Measurements from ENCODE around the gene TEX35.

TEX35 gene

GRCh38 chr1:178512566-178513277, at the start of gene TEX35:
Gene TEX35, plus strand, starts transcription at chr1:178513109. Its CDS starts 80 bp downstream, at chr1:178513189.
- no peak for DNase-seq

- no peak for DNase-seq
Observed at GRCh38 chr1:178464141-178464540, 48.8 kb upstream of the TEX35 start.

- no peak for DNase-seq
Observed at GRCh38 chr1:178464566-178464965, 48.3 kb upstream of the TEX35 start.

DNA sequence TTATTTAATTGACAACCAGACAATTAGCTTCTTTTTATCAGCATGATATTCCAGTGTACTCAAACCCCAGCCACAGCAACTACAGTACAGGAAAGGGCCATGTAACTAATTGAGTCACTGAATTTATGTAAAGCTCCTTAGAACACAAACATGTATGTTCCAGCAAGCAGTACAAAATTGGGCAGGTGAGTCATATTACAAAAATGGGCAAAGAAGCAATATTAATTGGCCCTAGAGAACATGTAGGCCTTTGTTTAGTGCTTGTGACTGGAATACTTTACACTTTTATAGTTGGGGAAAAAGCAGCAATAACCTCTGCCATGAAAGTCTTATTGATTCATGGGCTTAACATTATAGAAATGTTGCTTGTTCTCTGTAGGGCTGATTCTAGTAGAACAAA, 47.9 kb upstream of the TEX35 start:
- no peak for DNase-seq

- no peak for DNase-seq
Observed at GRCh38 chr1:178467837-178468236, 45.1 kb upstream of the TEX35 start.

GRCh38 chr1:178470411-178470960, 42.4 kb upstream of the TEX35 start:
- DNase-seq = no peak

DNA sequence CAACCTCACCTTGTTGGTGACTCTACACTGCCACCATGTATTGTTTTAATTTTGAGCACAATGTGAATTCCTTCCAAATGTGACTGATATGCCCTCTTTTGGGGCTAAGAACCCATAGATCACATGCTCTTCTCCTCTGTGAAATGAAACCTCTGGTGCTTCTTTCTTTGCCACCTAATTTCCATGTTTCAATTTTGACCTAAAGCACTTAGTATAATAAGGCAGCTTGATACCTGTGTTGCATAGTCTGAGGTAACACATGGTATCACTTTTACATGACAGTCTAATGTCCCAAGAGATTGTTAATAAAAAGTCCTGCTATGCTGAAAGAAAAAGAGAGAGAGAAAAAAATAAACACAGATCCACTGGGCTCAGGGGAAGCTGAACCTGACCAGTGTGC, 40.4 kb upstream of the TEX35 start:
- DNase-seq = no peak

GRCh38 chr1:178477373-178477772, 35.5 kb upstream of the TEX35 start:
- no peak for DNase-seq

DNA sequence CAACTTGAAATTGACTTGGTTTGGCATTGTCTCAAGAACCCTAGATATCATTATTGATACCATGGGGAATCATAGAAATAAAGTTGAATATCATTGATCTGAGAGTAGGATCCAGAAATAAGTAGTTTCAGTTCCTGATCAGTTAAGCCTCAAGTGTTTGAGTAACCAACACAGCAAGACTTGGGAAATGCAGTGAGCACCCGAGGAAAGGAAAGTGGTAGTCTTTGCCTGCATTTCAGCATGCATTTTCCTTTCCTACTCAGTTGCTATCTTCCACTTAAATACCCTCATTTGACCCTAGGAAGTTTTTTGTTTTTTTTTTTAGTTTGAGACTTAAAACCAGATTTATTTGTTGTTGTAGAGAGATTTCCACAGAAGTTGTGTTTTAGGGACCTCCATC, 35.1 kb upstream of the TEX35 start:
- DNase-seq = no peak

- DNase-seq = no peak
Observed at GRCh38 chr1:178483251-178483957, 29.5 kb upstream of the TEX35 start.

DNA sequence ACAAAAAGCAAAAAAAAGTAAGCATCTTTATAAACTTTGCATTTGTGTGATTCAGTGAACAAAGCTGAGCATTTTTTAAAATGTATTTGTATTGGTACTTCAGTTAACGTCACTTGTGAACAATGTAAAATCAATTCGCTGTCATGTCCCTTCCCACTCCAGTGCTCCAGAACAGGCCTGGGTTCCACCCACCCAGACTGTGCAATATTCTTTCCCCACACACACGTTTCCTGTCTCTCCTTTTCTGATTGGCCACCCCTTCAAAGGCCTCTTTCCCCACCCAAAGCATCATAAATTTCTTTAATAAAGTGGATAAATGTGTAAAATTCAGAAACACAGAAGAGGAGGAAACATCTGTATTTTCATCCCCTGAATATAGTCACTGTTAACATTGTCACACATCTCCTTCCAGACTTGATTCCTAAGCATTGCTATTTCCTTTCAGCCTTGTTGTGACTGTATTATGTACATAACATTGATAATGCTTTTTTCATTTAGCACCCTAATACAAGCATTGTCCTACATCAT, 28.1 kb upstream of the TEX35 start:
- DNase-seq = no peak

DNA sequence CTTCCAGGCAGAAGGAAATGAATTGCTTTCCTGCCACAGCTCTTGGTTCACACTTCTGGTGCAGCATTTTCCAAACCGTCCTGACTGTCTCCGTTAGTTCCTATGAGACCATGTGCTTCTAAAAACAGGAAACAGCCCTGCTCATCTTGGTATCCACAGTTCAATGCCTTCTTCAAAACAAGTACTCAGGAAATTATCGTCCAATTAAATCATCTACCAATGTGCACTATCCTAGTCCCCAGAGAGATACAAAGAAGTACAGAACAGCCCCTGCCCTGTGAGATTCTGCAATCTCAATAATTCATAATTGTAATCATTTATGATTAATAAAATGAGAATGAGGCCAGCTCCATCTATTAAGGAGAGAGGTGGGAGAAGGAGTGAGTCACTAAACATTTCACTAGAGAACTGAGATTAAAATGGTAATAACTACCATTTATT, 27.3 kb upstream of the TEX35 start:
- no peak for DNase-seq

DNA sequence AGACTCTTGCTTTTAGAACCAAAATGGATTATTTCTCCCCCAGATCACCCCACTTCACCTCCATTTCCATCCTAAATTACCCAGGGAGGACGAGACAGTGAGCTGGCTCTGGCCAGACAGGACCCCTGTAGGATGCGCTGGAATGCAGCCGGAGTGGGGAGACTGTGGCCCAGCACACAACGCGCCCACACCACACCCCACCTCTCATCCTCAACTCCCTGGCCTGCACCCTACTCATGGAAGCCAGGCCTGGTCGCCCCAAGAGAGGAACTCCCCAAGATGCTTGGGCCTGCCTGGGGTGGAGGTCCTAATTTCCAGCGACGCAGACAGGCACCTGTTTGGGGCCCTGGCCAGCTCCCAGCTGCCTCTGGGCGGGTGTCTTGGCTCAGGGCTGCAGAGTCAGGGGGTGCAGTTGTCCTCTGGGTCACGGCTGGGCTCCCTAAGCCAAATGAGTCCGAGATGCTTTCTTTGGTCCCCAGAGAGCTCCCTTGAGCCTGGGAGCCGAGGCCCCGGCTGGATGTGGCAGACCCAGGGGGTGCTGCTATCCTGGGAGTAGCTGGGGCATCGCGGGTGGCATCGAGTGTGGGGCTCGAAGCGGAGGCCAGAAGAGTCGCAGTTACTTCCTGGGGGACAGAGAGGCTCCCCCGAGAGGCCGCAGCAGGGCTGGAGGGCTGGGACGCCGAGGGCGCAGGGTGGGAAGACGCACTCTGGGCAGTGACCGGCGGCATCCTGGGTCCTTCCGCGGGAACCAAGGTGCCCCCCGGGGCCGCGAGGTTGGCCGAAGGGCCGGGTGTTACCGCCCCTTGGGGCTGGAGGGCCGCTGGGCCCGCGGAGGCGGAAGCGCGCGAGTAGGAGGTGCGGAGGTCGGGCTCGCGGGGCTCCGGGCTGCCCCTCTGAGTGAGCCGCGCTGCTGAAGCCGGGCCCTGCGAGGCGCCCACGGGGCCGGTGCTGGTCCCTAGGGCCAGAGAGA, 26.5 kb upstream of the TEX35 start:
- no peak for DNase-seq

DNA sequence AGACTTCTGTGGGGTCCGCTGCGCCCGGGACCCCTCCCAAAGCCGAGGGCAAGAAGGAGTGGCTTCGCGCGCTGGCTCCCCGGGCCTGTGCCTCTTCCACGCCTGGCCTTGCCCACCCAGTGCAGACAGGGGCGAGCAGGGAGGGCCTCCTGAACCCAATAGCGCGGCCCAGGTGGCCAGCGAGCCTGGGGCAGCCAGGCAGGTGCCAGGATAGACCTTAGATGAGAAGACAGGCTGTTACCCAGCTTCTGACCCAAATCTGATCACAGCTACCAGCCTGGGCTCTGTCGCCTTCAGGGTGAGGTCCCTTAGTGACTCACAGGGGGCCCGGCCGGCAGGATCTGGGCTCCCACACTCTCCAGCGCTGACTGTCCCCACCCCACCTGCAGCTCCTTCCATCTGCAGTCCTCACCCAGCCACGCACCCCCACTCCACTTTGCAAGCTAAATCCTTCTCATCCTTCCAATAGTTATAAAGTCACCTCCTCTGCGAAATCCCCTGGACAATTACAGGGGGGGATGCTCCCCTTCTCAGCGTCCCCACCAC, 25.8 kb upstream of the TEX35 start:
- DNase-seq = no peak

DNA sequence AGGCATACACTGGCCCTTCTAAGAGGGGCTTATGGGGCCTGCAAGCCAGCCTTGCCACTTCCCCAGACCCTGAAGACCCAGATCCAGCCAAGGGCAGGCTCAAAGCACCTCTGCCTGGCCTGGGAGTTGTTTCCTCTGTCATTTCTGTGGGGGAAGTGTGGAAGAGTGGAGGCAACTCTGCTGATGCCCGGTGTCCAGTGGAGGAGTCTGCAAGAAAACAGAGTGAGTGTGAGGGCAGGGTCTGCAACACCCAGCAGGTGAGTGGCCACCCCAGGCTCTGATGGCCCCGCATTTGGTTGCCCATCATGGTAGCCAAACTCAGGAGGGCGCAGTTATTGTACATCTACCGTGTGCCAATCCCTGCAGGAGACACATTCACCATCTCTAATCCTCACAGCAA, 24.5 kb upstream of the TEX35 start:
- DNase-seq = no peak

DNA sequence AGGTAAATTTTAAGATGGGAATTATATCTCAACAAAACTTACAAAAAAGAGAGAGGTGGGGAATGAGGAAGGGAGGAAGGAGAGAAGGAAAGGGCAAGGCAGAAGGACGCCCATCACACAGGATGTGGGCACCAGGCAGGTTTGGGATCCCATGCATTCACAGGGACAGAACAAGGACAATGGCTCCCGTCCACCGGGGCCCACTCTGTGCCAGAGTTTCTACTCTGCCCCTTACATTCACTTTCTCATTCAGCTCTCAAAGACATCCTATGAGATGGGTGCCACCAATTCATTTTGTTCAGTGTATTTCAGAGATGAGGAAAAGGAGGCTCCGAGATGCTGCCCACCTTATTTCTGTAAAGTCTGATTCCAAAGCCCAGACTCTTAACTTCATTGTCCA, 23.5 kb upstream of the TEX35 start:
- DNase-seq = no peak

DNA sequence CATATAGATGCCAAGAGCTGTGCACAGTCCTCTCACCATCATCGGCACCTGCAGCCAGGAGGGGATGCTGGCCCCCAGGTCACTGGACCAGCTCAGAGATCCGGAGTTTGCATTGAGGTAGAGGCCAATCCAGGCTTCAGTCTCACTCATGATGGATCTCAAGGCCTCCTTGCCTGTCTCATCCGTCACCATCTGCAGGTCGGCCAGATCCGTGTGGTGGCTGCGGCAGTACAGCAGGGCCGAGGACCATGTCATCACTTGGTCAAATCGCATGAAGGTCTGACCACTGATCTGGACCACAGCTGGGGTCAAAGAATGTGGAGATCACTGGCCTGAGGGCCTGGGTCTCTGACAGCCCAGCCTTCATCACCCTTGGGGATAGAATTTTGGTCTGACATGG, 22.8 kb upstream of the TEX35 start:
- DNase-seq = no peak

GRCh38 chr1:178490967-178491366, 21.9 kb upstream of the TEX35 start:
- no peak for DNase-seq

- no peak for DNase-seq
Observed at GRCh38 chr1:178491721-178492120, 21.2 kb upstream of the TEX35 start.

DNA sequence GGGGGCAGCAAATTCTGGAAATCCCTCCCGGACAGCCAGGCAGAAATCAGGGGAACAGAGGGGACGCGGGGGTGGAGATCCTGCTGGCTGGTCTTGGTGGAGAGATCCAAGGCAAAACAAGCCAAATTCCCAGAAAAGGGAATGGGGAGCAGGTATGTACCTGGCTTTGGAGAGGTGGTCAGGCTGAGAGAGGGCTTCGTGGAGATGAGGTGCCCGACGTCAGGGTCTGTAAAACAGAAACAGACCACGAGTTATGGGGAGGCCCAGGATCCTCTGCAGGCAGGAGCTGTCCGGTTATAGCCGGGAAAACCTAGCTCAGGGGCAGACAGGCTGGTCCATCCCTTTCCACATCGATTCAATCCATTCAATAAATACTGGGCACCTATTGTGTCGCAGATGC, 20.6 kb upstream of the TEX35 start:
- no peak for DNase-seq

DNA sequence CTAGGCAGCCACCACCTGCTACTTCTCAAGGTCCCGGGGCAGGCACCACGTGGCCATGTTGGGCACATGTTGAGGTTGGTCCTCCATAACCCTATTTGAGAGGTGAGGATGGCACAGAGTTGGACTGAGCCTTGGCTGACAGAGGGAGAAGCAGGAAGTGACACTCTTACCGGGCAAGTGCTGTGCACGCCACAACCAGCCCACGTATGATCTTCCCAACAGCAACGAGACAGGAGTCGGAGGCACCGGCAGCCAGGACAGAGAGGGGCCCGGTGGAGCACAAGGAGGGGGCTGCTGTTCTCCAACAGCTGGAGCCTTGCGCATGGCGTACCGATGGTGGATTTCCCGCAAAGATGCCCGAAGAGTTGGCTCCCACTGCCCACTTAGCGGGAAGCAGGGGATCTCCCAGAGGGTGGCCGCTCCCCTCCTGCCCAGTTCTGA, 19.6 kb upstream of the TEX35 start:
- no peak for DNase-seq

DNA sequence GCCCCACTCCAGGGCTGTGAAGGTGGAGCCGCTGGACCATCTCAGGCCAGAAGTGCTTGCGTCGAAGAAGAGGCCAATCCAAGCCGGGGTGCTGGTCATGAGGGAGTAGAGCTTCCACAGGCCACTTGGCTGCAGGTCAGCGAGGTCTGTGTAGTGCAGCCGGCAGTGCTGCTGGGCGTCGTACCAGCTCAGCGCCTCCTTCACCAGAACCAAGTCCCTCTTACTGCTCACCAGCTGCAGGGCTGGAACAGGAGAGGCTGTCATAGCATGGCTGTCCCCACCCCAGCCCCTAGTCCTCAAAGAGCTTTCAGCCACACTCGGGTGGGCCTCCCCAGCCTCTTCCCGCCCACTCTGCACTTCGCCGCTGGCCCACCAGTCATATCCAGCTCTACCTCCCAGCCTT, 18.3 kb upstream of the TEX35 start:
- DNase-seq = no peak

DNA sequence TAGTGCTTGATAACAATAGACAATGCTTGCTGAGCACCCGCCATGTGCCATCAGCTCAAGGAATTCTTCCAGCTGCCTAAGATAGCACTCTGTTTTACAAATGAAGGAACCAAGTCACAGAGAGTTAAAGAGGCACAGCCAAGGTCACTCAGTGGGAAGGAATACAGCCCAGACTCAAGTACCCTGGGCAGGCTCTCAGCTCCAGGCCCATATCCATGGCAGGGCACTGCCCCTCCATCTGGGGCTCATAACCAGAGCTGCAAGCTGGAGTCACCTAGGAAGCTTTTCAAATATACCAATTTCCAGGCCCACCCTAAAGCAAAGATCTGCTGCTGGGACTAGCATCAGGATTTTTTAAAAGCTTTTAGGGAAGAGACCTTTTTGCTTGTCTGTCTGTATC, 17.8 kb upstream of the TEX35 start:
- DNase-seq = no peak
